Hematopoietic multipotent progenitor cell treated with erythropoietin and hydrocortisone succinate and interleukin-3 and kit ligand, for 4 days (in vitro differentiated cells): ENCODE data around the gene HSD17B11.
"Not testable (repeated sequence)": the region's sequence is repeated elsewhere in the genome, so short reads cannot be mapped to it uniquely, and the experiment has no call there.

Experiments
- DNase-seq: peaks from one replicate; pipeline ENCODE4 v3.0.0-alpha.2; 2015

Gene HSD17B11

DNA sequence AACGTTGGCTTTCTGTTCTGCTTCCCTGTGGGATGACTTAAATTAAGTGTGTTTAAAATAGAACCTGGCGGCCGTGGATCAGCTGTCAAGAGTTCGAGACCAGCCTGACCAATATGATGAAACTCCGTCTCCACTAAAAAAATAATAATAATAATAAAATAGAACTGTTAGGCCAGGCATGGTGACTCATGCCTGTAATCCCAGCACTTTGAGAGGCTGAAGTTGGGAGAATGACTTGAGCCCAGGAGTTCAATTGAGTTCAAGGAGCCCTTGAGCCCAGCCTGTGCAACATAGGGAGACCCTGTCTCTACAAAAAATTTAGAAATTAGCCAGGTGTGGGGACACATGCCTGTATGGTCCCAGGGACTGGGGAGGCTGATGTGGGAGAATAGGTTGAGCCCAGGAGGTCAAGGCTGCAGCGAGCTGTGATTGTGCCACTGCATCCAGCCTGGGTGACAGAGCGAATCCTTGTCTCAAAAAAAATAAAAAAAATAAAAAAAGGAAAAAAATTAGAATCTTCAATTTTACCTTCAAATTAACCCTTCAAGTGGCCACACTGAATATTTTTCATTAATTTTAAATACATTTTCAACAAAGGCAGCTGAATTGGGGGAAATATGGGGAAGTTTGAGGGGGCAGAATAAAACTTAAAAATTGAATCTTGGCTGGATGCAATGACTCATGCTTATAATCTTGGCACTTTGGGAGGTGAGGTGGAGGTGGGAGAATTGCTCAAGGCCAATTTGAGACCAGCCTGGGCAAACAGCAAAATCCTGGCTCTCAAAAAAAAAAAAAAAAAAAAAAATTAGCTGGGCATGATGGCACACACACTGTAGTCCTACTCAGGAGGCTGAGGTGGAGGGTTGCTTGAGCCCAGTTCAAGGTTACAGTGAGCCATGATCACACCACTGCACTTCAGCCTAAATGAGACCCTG, 36.6 kb downstream of the HSD17B11 start:
- DNase-seq, result no peak

DNA sequence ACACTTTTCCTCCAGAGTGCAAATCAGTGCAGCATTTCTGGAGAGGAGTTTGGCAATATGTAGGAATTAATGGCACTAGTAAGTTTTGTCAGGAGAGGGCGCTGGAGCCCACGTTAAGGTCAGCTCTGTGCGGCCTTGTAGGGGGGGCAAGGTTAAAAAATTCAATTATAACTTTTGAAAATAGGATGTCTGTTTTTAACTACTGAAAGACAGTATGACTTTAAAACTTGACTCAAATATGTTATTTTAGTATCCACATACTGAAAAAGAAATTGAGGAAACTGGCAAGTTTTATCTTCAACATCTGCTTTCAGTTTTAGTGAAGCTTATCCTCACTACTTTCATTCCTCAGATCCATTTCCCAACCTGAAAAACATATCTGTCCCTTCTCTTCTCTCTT, 37.4 kb downstream of the HSD17B11 start:
- DNase-seq, result peak; percentile 41

GRCh38 chr4:87345139-87345538, 45.8 kb downstream of the HSD17B11 start:
- DNase-seq, result no peak

GRCh38 chr4:87342872-87343271, 48.1 kb downstream of the HSD17B11 start:
- DNase-seq, result no peak

GRCh38 chr4:87341954-87342635, 48.9 kb downstream of the HSD17B11 start:
- not testable (repeated sequence) for DNase-seq

- no peak for DNase-seq
Observed at GRCh38 chr4:87339440-87339839, 51.5 kb downstream of the HSD17B11 start.

DNA sequence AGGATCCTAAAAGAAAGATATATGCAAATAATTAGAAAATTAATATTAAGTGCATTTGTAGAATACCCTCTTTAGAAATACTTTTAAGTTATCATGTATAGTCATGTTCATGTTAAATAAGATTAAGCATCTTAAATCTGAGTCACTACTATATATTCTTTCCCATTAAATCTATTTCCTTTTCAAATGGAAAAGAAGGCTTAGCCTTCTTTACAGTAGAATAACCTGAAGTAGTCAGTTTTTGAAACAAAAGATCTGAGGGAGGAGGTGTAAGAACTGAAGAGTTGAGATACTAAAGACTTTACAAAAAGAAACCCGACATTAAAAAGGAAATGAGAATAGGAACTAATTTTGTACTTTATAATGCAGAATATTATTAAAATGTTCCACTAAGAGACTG, 53.6 kb downstream of the HSD17B11 start:
- no peak for DNase-seq

DNA sequence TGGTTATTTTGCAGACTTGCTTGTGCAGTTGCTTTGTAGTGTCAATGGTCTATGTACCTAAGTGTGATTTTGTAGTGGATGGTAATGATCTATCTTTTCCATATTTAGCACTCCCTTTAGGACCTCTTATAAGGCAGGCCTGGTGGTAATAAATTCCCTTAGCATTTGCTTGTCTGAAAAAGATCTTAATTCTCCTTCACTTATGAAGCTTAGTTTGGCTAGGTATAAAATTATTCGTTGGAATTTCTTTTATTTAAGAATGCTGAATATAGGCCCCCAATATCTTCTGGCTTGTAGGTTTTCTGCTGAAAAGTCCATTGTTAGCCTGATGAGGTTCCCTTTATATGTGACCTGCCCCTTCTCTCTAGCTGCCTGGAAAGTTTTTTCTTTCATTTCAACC, 57.7 kb downstream of the HSD17B11 start:
- DNase-seq, result no peak

- no peak for DNase-seq
Observed at GRCh38 chr4:87330761-87331160, 60.2 kb downstream of the HSD17B11 start.

DNA sequence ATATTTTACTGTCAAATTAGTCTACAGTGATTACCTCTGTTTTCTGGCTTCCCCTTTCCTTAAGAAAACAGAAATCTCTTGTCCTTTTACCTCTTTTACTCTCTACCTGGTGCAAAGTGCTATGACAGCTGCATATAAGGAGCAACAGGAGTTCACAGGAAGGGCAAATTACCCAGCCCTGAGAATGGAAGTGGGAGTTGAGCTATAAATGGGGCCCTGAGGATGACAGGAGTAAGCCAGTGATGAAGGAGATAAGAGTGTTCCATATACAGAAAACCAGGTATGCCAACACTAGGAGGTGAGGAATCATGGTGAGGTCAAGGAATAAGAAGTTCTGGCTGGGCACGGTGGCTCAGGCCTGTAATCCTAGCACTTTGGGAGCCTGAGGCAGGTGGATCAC, 63.9 kb downstream of the HSD17B11 start:
- no peak for DNase-seq

DNA sequence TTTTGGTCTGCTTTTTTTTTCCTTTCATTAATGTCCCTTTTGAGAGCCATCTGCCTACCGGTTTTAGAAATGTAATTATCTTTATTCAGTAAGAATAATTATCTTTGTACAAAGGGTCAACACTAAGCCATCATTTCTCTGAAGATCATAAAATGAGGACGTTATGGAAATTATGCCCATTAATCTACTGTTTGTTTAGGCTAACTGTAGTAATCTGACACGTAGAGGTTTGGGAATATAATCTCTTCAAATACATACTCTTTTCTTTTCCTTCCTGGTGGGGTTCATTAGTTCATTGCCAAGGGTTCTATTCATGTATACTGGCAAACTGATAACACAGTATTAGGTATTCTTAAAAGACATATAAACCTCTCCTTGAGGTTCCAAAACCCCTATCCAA, 64.5 kb downstream of the HSD17B11 start:
- DNase-seq, result no peak

- no peak for DNase-seq
Observed at GRCh38 chr4:87322754-87323153, 68.2 kb downstream of the HSD17B11 start, which contains the start of gene HSD17B13. Gene HSD17B13 (minus strand): TSS chr4:87322882. CDS start chr4:87322841, 41 bp downstream.

GRCh38 chr4:87321888-87322287, 69.1 kb downstream of the HSD17B11 start:
- no peak for DNase-seq

DNA sequence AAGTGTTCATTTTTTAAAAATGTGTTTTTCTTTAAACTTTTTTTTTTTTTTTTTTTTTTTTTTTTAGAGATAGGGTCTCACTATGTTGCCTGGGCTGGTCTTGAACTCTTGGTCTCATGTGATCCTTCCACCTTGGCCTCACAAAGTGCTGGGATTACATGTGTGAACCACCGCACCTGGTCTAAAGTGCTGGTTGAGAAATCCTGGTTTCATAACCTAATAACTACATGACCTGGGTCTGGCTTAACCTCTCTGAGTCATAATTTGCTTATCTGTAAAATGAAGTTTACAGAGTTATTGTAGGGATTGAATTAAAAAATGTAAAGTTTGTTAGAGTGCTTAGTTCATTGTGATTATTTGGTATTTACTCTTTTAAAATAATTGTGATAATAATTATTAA, 73.5 kb downstream of the HSD17B11 start:
- peak; percentile 16 for DNase-seq

- DNase-seq, result no peak
Observed at GRCh38 chr4:87316961-87317360, 74.0 kb downstream of the HSD17B11 start.

- DNase-seq, result not testable (repeated sequence)
Observed at GRCh38 chr4:87315000-87315399, 76.0 kb downstream of the HSD17B11 start.

DNA sequence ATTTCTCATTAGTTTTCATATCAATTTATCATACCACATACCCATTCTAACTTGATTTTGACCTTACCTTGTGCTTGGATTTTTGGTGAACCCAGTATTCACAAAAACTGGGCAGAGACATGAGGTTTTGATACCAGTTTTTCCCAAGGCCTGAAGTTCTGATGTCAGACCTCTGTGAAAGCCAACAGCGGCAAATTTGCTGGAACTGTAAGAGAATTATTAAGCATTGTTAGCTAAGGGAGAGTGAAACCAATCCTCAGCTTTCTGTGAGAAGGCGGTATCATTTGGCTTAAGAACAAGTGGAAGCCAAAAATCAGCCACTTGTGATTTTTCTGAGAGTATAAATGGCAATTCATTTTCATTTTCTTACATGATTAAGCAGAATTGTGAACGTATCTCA, 77.2 kb downstream of the HSD17B11 start:
- DNase-seq, result no peak

DNA sequence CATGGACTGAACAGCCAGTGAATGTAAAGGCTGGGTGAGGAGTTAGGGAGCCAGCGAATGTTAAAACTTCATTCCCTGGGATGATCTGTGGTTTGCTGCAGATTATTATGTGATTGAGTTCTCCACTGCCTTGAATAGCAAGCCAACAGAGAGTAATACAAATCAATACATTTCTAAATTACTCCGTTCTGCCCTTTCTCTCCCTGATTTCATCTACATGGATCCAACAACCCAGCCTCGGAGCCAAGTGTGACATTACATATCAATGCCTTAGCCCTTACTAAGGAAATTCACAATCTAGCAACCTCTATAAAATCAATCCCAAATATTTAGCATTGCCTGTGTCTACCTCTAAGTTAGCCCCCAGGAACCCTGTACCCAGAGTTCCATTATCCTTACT, 79.3 kb downstream of the HSD17B11 start:
- no peak for DNase-seq

DNA sequence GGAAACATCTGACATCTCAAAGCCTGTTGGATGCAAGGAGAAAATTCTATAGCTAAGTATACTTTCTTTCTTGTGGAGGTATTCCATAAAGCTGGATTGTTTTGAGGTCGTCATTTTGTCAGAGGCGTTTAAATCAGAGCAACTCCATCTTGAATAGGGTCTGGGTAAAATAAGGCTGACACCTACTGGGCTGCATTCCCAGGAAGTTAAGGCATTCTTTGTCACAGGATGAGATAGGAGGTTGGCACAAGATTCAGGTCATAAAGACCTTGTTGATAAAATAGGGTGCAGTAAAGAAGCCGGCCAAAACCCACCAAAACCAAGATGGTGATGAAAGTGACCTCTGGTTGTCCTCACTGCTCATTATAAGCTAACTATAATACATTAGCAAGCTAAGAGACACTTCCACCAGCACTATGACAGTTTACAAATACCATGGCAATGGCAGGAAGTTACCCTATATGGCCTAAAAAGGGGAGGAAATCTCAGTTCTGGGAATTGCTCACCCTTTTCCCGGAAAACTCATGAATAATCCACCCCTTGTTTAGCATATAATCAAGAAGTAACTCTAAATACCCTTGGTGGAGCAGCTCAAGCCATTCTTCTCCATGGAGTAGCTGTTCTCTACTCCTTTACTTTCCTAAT, 80.2 kb downstream of the HSD17B11 start:
- DNase-seq, result no peak

- no peak for DNase-seq
Observed at GRCh38 chr4:87309625-87310024, 81.4 kb downstream of the HSD17B11 start.

GRCh38 chr4:87306056-87306455, 84.9 kb downstream of the HSD17B11 start:
- no peak for DNase-seq

- no peak for DNase-seq
Observed at GRCh38 chr4:87305562-87305961, 85.4 kb downstream of the HSD17B11 start.

GRCh38 chr4:87304745-87305432, 86.1 kb downstream of the HSD17B11 start:
- no peak for DNase-seq
